ENCODE measurements around the gene CNTNAP5. TPM values are rescaled to one million over a fixed set of nuclear protein-coding genes. Genes with fewer than 3 reads are reported as not detected.

CNTNAP5 gene
- total and polyA plus RNA-seq, 7 experiments from 2014 or later: not detected

DNA sequence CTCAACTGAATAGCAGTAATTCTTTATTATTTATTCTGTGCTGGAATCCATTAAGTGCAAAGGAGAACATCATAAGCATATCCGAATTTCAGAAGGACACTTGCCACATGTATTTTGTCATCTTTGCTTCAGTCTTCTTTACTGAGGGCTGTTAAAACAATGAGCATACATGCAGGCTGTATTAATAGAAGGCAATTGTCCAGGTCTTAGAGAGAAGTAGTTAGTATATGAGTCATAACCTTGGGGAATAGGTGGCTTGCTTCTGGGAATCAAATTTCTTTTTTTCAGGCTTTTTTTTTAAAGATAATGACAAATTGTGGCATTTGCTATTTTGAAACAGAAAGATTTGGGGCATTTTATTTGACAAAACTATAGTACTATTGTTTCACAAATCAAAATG, 773.5 kb downstream of the CNTNAP5 start:
- POLR2A ChIA-PET: no interaction called here
- H3K9me3 ChIP-seq (ENCODE audit: control insufficient read depth in 2 of 3, low read length in 3 of 3): no peaks in the 10 kb centered on the region
- no peaks in the 10 kb centered on the region for H3K4me1 Mint-ChIP-seq

DNA sequence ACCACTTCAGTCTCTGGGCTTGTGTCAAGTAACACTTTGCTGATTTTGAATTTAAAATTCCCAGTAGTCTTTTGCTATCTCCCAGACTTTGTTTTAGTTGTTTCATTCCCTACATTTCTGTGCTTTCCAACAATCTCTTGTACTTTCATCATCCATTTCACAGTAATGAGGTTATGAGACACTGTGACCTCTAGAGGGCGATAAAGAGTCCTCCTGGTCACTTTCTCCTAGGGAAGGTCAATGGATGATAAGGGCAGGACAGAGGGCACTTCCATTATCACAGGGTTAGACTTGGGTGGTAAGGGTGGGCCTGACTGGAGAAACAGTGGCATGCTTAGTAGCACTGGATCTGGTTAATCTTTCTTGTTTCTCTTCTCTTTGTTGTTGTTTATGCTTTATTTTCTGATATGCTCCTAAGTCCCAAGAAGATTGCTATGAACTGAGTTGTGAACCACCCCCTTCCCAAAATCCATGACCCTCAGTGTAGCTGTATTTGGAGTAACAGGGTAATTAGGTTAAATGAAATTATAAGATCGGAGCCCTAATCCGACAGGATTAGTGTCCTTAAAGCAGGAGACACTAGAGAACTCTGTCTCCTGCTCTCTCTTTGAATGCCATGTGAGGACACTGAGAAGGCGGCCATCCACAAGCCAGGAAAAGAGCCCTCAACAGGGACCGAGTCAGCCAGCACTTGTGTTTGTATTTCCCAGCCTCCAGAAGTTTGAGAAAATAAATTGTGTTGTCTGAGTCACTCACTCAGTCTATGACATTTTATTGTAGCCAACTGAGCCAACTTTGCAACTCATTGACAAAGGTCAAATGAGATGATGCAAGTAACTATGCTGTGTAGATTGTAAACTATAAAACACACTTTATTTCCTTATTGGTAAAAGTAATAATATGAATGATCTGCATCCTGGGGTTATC, 779.2 kb downstream of the CNTNAP5 start:
- H3K9me3 Mint-ChIP-seq: peaks cover 0 to 5% (median 0%) of the 10 kb centered on the region in 11 donors
- Histone ChIP-seq H3K27me3 (ENCODE audit: control insufficient read depth in 2 of 2, insufficient read depth in 2 of 2, low read length in 2 of 2) (no peaks in the 10 kb centered on the region), H3K36me3 (ENCODE audit: control insufficient read depth in 2 of 3, insufficient read depth in 3 of 3, low read length in 3 of 3) (no peaks in the 10 kb centered on the region), H3K27ac (ENCODE audit: low read depth, low read length) (no peak overlapping the region), H3K9me3 (ENCODE audit: control insufficient read depth in 2 of 3, low read length in 3 of 3) (no peaks in the 10 kb centered on the region), H3K4me3 (ENCODE audit: low read length) (no peak overlapping the region), H3K4me1 (ENCODE audit: control insufficient read depth in 2 of 2, insufficient read depth in 2 of 2, low read length in 2 of 2) (no peaks in the 10 kb centered on the region)
- ATAC-seq: no peak
- H3K36me3 Mint-ChIP-seq: no peaks in the 10 kb centered on the region
- H3K27me3 Mint-ChIP-seq: peaks cover 0 to 4% (median 0%) of the 10 kb centered on the region in 5 donors
- ChIA-PET CTCF (no interaction called here), POLR2A (no interaction called here)
- intact Hi-C loops (cut with micrococcal nuclease): no loop called here
- H3K27ac Mint-ChIP-seq: no peak overlapping the region
- no peak overlapping the region for H3K4me3 Mint-ChIP-seq
- H3K4me1 Mint-ChIP-seq: no peaks in the 10 kb centered on the region
- DNase-seq: no peak

More for the DNA sequence above, 773.5 kb downstream of the CNTNAP5 start:
- Histone ChIP-seq H3K4me1 (ENCODE audit: control insufficient read depth in 2 of 2, insufficient read depth in 2 of 2, low read length in 2 of 2) (no peaks in the 10 kb centered on the region), H3K36me3 (ENCODE audit: control insufficient read depth in 2 of 3, insufficient read depth in 3 of 3, low read length in 3 of 3) (no peaks in the 10 kb centered on the region), H3K4me3 (ENCODE audit: low read length) (no peak overlapping the region), H3K27ac (ENCODE audit: low read depth, low read length) (no peak overlapping the region), H3K27me3 (ENCODE audit: control insufficient read depth in 2 of 2, insufficient read depth in 2 of 2, low read length in 2 of 2) (no peaks in the 10 kb centered on the region)
- ATAC-seq (no peak), DNase-seq (no peak)
- intact Hi-C loops (cut with micrococcal nuclease): no loop called here
- Mint-ChIP-seq H3K36me3 (no peaks in the 10 kb centered on the region), H3K27ac (no peak overlapping the region), H3K27me3 (peaks cover 0 to 4% (median 0%) of the 10 kb centered on the region in 5 donors), H3K9me3 (peaks cover 0 to 9% (median 2%) of the 10 kb centered on the region in 11 donors), H3K4me3 (no peak overlapping the region)
- CTCF ChIA-PET: no interaction called here

GRCh38 chr2:124805060-124805459, 780.0 kb downstream of the CNTNAP5 start:
- Histone ChIP-seq H3K27me3 (ENCODE audit: control insufficient read depth in 2 of 2, insufficient read depth in 2 of 2, low read length in 2 of 2) (no peaks in the 10 kb centered on the region), H3K4me3 (ENCODE audit: low read length) (no peak overlapping the region), H3K9me3 (ENCODE audit: control insufficient read depth in 2 of 3, low read length in 3 of 3) (no peaks in the 10 kb centered on the region), H3K27ac (ENCODE audit: low read depth, low read length) (no peak overlapping the region), H3K4me1 (ENCODE audit: control insufficient read depth in 2 of 2, insufficient read depth in 2 of 2, low read length in 2 of 2) (no peaks in the 10 kb centered on the region), H3K36me3 (ENCODE audit: control insufficient read depth in 2 of 3, insufficient read depth in 3 of 3, low read length in 3 of 3) (no peaks in the 10 kb centered on the region)
- Mint-ChIP-seq H3K4me1 (no peaks in the 10 kb centered on the region), H3K4me3 (no peak overlapping the region), H3K9me3 (peaks cover 0 to 7% (median 2%) of the 10 kb centered on the region in 11 donors), H3K36me3 (no peaks in the 10 kb centered on the region), H3K27me3 (peaks cover 0 to 4% (median 0%) of the 10 kb centered on the region in 5 donors), H3K27ac (no peak overlapping the region)
- DNase-seq (no peak), ATAC-seq (no peak)
- intact Hi-C loops (cut with micrococcal nuclease): no loop called here
- POLR2A ChIA-PET: no interaction called here
- CTCF ChIA-PET: no interaction called here

DNA sequence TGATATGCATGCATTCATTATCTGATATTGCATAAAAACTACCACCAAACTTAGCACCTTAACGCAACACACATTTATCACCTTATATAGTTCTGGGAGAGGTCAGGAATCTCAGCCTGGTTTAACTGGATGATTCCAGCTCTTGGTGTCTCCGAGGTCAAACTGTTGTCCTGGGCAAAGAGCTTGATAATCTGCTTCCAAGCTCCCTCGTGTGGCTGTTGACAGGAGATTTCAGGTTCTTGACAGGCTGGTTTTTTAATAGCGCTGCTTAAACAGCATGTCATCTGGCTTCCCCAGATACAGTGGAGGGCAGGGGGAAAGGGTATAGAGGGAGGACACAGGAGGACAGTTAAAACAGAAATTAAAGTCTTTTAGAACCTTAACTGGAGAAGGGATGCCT, 785.0 kb downstream of the CNTNAP5 start:
- no peaks in the 10 kb centered on the region for H3K27me3 ChIP-seq (ENCODE audit: control insufficient read depth in 2 of 2, insufficient read depth in 2 of 2, low read length in 2 of 2)
- no peak overlapping the region for H3K4me3 ChIP-seq (ENCODE audit: low read length)
- DNase-seq (no peak), ATAC-seq (no peak)
- H3K9me3 ChIP-seq (ENCODE audit: control insufficient read depth in 2 of 3, low read length in 3 of 3): no peaks in the 10 kb centered on the region
- CTCF ChIA-PET: no interaction called here
- no peaks in the 10 kb centered on the region for H3K4me1 ChIP-seq (ENCODE audit: control insufficient read depth in 2 of 2, insufficient read depth in 2 of 2, low read length in 2 of 2)
- H3K27ac ChIP-seq (ENCODE audit: low read depth, low read length): no peak overlapping the region
- POLR2A ChIA-PET: no interaction called here
- no peaks in the 10 kb centered on the region for H3K36me3 ChIP-seq (ENCODE audit: control insufficient read depth in 2 of 3, insufficient read depth in 3 of 3, low read length in 3 of 3)
- Mint-ChIP-seq H3K9me3 (peaks cover 0 to 17% (median 3%) of the 10 kb centered on the region in 11 donors), H3K27me3 (no peaks in the 10 kb centered on the region), H3K27ac (no peak overlapping the region), H3K4me1 (no peaks in the 10 kb centered on the region), H3K36me3 (no peaks in the 10 kb centered on the region), H3K4me3 (no peak overlapping the region)
- intact Hi-C loops (cut with micrococcal nuclease): no loop called here

DNA sequence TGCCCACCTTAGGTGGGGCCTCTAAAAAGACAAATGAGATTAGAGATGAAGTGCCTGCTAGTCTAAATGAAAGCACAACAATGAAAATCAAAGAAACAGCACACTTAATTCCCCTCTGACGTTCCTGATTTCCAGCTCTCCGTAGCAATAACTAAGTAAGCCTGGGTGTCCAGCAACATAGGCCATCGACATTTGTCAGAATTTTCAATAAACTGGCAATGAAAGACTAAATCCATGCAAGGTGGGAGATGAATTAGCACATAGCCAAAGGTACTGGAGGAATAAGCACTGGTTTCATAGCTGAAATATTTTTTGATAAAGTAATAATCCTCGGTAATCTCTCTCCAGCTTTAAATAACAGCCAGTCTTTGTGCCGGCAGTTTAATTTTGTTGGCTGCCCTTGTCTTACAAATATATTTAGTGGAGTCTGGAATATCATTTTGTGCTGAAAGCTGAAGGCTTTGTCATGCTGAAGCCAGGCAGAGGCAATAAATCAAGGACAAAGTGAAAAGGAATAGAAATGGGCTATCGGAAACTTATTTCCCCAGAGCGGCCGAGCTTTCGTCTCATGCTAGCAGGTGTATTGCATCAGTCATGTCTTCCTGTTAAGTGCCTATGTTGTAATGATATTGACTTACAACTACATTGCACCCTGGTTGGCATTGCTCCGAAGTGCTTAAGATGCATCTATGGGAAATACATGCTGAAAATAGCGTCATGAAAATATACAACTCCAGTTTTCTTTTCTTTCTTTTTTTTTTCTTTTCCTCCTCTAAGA, 790.1 kb downstream of the CNTNAP5 start:
- no peaks in the 10 kb centered on the region for H3K4me1 Mint-ChIP-seq
- Histone ChIP-seq H3K27ac (ENCODE audit: low read depth, low read length) (no peak overlapping the region), H3K9me3 (ENCODE audit: control insufficient read depth in 2 of 3, low read length in 3 of 3) (no peaks in the 10 kb centered on the region), H3K4me3 (ENCODE audit: low read length) (no peak overlapping the region), H3K36me3 (ENCODE audit: control insufficient read depth in 2 of 3, insufficient read depth in 3 of 3, low read length in 3 of 3) (no peaks in the 10 kb centered on the region), H3K27me3 (ENCODE audit: control insufficient read depth in 2 of 2, insufficient read depth in 2 of 2, low read length in 2 of 2) (no peaks in the 10 kb centered on the region), H3K4me1 (ENCODE audit: control insufficient read depth in 2 of 2, insufficient read depth in 2 of 2, low read length in 2 of 2) (no peaks in the 10 kb centered on the region)
- intact Hi-C loops (cut with micrococcal nuclease): no loop called here
- no peaks in the 10 kb centered on the region for H3K36me3 Mint-ChIP-seq
- no peak overlapping the region for H3K27ac Mint-ChIP-seq
- DNase-seq (no peak), ATAC-seq (no peak)
- peaks cover 0 to 16% (median 5%) of the 10 kb centered on the region in 11 donors for H3K9me3 Mint-ChIP-seq
- ChIA-PET POLR2A (no interaction called here), CTCF (no interaction called here)
- H3K27me3 Mint-ChIP-seq: peaks cover 0 to 3% (median 0%) of the 10 kb centered on the region in 5 donors
- no peak overlapping the region for H3K4me3 Mint-ChIP-seq

- no peaks in the 10 kb centered on the region for H3K9me3 ChIP-seq (ENCODE audit: control insufficient read depth in 2 of 3, low read length in 3 of 3)
- no peak overlapping the region for H3K4me3 ChIP-seq (ENCODE audit: low read length)
- no peak overlapping the region for H3K27ac Mint-ChIP-seq
- no peaks in the 10 kb centered on the region for H3K27me3 ChIP-seq (ENCODE audit: control insufficient read depth in 2 of 2, insufficient read depth in 2 of 2, low read length in 2 of 2)
- H3K4me3 Mint-ChIP-seq: no peak overlapping the region
- no peaks in the 10 kb centered on the region for H3K36me3 Mint-ChIP-seq
- ATAC-seq (no peak), DNase-seq (no peak)
- H3K27me3 Mint-ChIP-seq: peaks cover 0 to 3% (median 0%) of the 10 kb centered on the region in 5 donors
- CTCF ChIA-PET: no interaction called here
- no peak overlapping the region for H3K27ac ChIP-seq (ENCODE audit: low read depth, low read length)
- H3K9me3 Mint-ChIP-seq: peaks cover 0 to 15% (median 5%) of the 10 kb centered on the region in 11 donors
- no peaks in the 10 kb centered on the region for H3K4me1 ChIP-seq (ENCODE audit: control insufficient read depth in 2 of 2, insufficient read depth in 2 of 2, low read length in 2 of 2)
- POLR2A ChIA-PET: no interaction called here
- intact Hi-C loops (cut with micrococcal nuclease): no loop called here
- no peaks in the 10 kb centered on the region for H3K4me1 Mint-ChIP-seq
- H3K36me3 ChIP-seq (ENCODE audit: control insufficient read depth in 2 of 3, insufficient read depth in 3 of 3, low read length in 3 of 3): no peaks in the 10 kb centered on the region
Observed at GRCh38 chr2:124816007-124816406, 790.9 kb downstream of the CNTNAP5 start.
